ENCODE data around the gene ZNF414. TPM values are rescaled to one million over a fixed set of nuclear protein-coding genes. Genes with fewer than 3 reads are reported as not detected.

ZNF414 gene
- total RNA-seq: 10 to 100 TPM in 1 of 4 donors, 1 to 10 TPM in 3; 4.8 to 15.6 (median 7.1) TPM

- TF ChIP-seq, protein P1, sequence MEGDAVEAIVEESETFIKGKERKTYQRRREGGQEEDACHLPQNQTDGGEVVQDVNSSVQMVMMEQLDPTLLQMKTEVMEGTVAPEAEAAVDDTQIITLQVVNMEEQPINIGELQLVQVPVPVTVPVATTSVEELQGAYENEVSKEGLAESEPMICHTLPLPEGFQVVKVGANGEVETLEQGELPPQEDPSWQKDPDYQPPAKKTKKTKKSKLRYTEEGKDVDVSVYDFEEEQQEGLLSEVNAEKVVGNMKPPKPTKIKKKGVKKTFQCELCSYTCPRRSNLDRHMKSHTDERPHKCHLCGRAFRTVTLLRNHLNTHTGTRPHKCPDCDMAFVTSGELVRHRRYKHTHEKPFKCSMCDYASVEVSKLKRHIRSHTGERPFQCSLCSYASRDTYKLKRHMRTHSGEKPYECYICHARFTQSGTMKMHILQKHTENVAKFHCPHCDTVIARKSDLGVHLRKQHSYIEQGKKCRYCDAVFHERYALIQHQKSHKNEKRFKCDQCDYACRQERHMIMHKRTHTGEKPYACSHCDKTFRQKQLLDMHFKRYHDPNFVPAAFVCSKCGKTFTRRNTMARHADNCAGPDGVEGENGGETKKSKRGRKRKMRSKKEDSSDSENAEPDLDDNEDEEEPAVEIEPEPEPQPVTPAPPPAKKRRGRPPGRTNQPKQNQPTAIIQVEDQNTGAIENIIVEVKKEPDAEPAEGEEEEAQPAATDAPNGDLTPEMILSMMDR (IDR thresholded peaks at IDR 0.05; ENCODE audit: low read depth): no peak
These were observed at the start of gene ZNF414 for GRCh38 chr19:8513687-8514504. ZNF414 (minus strand) TSS chr19:8514167; CDS start chr19:8514046, 121 bp downstream.

DNA sequence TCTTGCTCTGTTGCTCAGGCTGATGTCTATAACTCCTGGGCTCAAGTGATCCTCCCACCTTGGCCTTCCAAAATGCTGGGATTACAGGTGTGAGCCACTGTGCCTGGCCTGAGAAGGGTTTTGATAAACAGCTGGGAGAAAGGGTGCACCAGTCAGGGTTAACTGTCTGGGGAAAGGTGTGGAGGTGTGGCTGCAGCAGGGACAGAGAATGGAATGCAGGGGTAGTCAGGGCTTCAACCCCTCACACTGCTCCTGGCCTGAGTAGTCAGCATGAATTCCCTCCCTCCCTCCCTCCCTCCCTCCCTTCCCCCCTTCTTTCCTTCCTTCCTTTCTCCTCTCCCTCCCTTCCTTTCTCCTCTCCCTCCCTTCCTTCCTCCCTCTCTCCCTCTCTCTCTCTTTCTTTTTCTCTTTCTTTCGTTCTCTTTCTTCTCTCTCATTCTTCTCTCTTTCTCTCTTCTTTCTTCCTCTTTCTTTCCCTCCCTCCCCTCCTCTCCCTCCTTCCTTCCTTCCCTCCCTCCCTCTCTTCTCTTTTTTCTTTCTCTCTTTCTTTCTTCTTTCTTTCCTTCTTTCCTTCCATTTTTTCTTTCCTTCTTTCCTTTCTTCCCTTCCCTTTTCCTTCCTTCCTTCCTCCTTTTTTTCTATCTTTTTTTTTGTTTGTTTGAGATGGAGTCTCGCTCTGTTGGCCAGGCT is 47.3 kb upstream of the ZNF414 start:
- TF ChIP-seq, protein P1 (IDR thresholded peaks at IDR 0.05; ENCODE audit: low read depth): no peak

DNA sequence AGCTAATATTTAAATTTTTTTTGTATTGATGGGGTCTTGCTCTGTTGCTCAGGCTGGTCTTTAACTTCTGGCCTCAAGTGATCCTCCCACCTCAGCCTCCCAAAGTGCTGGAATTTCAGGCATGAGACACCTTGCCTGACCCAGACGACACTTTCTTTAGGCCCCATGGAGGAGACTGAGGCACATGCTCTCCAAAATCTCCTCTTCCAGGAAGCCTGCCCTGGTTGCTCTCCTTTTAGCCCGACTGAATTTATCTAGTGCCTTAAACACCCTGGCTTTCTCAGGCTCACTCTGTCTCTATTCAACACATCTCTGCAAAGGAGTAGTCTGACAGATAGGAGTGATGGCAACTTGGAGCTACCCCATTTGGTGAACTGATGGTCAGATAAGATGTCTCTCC is 44.4 kb upstream of the ZNF414 start:
- TF ChIP-seq, protein P1 (IDR thresholded peaks at IDR 0.05; ENCODE audit: low read depth): no peak

- TF ChIP-seq, protein P1 (IDR thresholded peaks at IDR 0.05; ENCODE audit: low read depth): no peak
These were observed 43.8 kb upstream of the ZNF414 start for GRCh38 chr19:8557642-8558238.

DNA sequence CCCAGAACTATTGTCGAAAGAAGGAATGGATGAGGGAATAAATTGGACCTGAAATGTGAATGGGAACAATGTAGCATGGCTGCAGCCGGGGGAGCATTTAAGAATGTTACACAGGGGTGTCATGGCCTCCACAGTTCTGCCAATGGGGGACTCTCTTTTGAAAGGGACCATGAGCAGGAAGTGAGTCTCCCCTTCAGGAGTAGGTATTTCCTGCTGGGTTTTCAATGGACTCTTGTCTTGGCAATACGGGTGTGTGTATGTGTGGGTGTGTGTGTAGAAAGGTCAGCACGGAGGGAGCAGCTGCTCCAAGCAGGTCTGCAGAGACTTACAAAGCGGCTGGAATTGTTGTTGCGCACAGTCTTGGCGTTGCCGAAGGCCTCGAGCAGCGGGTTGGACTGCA is 38.8 kb upstream of the ZNF414 start:
- TF ChIP-seq, protein P1 (IDR thresholded peaks at IDR 0.05; ENCODE audit: low read depth): no peak

GRCh38 chr19:8550070-8550469 is 36.1 kb upstream of the ZNF414 start:
- TF ChIP-seq, protein P1 (IDR thresholded peaks at IDR 0.05; ENCODE audit: low read depth): no peak

DNA sequence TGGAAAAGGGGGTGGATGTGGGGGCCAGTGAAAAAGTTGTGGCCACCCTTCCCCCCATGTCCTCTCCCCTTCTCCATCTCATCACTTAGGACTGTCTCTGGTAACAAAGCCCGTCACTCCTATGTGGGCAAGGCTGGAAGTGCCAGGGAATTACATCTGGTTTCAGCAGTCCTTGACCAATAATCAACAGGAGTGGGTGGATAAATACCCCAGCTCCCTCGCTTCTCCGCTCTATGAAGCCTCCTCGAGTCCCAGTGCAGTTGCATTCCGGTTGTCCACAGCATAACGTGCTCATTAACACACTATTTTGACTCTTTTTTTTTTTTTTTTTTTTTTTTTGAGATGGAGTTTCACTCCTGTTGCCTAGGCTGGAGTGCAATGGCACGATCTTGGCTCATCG is 31.8 kb upstream of the ZNF414 start:
- TF ChIP-seq, protein P1 (IDR thresholded peaks at IDR 0.05; ENCODE audit: low read depth): no peak
